Central memory CD8-positive, alpha-beta T cell (primary cell): ENCODE data around the gene TYRP1.

Source experiments
- ATAC-seq: fragments of 150-1000 bp; cut with Tn5 transposase; replicated peaks from 2 replicates; pipeline ENCODE4 v1.10.0; 2022; ENCODE audit warnings: mild to moderate bottlenecking, moderate FRiP score, moderate number of reproducible peaks; ENCODE audit not compliant: poor library complexity, severe bottlenecking; ENCODE audit errors: extremely low read depth
- DNase-seq, 2 donors: peaks; one replicate each; pipeline ENCODE4 v3.0.0; 2021; ENCODE audit warnings: low spot score in 2 of 2
- H3K27ac Mint-ChIP-seq: one replicate; pipeline ENCODE4 v1.8.0; 2022; ENCODE audit warnings: low read depth, mild to moderate bottlenecking, moderate library complexity, mixed read lengths
- H3K27me3 Mint-ChIP-seq: one replicate; pipeline ENCODE4 v1.8.0; 2022; ENCODE audit warnings: mixed read lengths
- H3K36me3 Mint-ChIP-seq: one replicate; pipeline ENCODE4 v1.8.0; 2022; ENCODE audit warnings: mild to moderate bottlenecking, moderate library complexity, mixed read lengths; ENCODE audit not compliant: insufficient read depth
- H3K4me1 Mint-ChIP-seq: one replicate; pipeline ENCODE4 v1.8.0; 2022; ENCODE audit warnings: mixed read lengths
- H3K4me3 Mint-ChIP-seq: one replicate; pipeline ENCODE4 v1.8.0; 2022; ENCODE audit warnings: mild to moderate bottlenecking, moderate library complexity, mixed read lengths
- H3K9me3 Mint-ChIP-seq: one replicate; pipeline ENCODE4 v1.8.0; 2022; ENCODE audit warnings: mixed read lengths

TYRP1 gene

GRCh38 chr9:12720551-12720950 is 27.4 kb downstream of the TYRP1 start:
- no peak for DNase-seq
- Mint-ChIP-seq H3K36me3 (no peaks in the 10 kb centered on the region), H3K27me3 (no peaks in the 10 kb centered on the region), H3K27ac (no peak overlapping the region), H3K4me3 (no peak overlapping the region), H3K9me3 (peaks cover 34% of the 10 kb centered on the region), H3K4me1 (no peaks in the 10 kb centered on the region)
- no peak for ATAC-seq

GRCh38 chr9:12722131-12722530 is 28.9 kb downstream of the TYRP1 start:
- Mint-ChIP-seq H3K27ac (no peak overlapping the region), H3K4me3 (no peak overlapping the region), H3K9me3 (peaks cover 34% of the 10 kb centered on the region), H3K27me3 (no peaks in the 10 kb centered on the region), H3K4me1 (no peaks in the 10 kb centered on the region), H3K36me3 (no peaks in the 10 kb centered on the region)
- DNase-seq (no peak), ATAC-seq (no peak)

GRCh38 chr9:12723409-12724028 is 30.3 kb downstream of the TYRP1 start:
- H3K27me3 Mint-ChIP-seq = no peaks in the 10 kb centered on the region
- H3K36me3 Mint-ChIP-seq = no peaks in the 10 kb centered on the region
- ATAC-seq (no peak), DNase-seq (no peak)
- no peak overlapping the region for H3K4me3 Mint-ChIP-seq
- H3K4me1 Mint-ChIP-seq = no peaks in the 10 kb centered on the region
- no peak overlapping the region for H3K27ac Mint-ChIP-seq
- peaks cover 34% of the 10 kb centered on the region for H3K9me3 Mint-ChIP-seq

GRCh38 chr9:12726795-12727194 is 33.6 kb downstream of the TYRP1 start:
- no peaks in the 10 kb centered on the region for H3K36me3 Mint-ChIP-seq
- peaks cover 24% of the 10 kb centered on the region for H3K9me3 Mint-ChIP-seq
- H3K4me1 Mint-ChIP-seq = no peaks in the 10 kb centered on the region
- no peak overlapping the region for H3K27ac Mint-ChIP-seq
- ATAC-seq (no peak), DNase-seq (no peak)
- H3K27me3 Mint-ChIP-seq = no peaks in the 10 kb centered on the region
- no peak overlapping the region for H3K4me3 Mint-ChIP-seq

GRCh38 chr9:12730198-12730597 is 37.0 kb downstream of the TYRP1 start:
- no peak for ATAC-seq
- no peaks in the 10 kb centered on the region for H3K27me3 Mint-ChIP-seq

GRCh38 chr9:12730927-12731326 is 37.7 kb downstream of the TYRP1 start:
- Mint-ChIP-seq H3K4me3 (no peak overlapping the region), H3K27me3 (no peaks in the 10 kb centered on the region), H3K27ac (no peak overlapping the region), H3K4me1 (no peaks in the 10 kb centered on the region), H3K9me3 (peaks cover 18% of the 10 kb centered on the region), H3K36me3 (no peaks in the 10 kb centered on the region)
- no peak for DNase-seq
- no peak for ATAC-seq

More at GRCh38 chr9:12730198-12730597, 37.0 kb downstream of the TYRP1 start:
- Mint-ChIP-seq H3K36me3 (no peaks in the 10 kb centered on the region), H3K4me3 (no peak overlapping the region), H3K27ac (no peak overlapping the region), H3K4me1 (no peaks in the 10 kb centered on the region), H3K9me3 (peaks cover 18% of the 10 kb centered on the region)
- DNase-seq = no peak

GRCh38 chr9:12732971-12733370 is 39.8 kb downstream of the TYRP1 start:
- Mint-ChIP-seq H3K4me3 (no peak overlapping the region), H3K27me3 (no peaks in the 10 kb centered on the region), H3K27ac (no peak overlapping the region), H3K4me1 (no peaks in the 10 kb centered on the region), H3K36me3 (no peaks in the 10 kb centered on the region), H3K9me3 (peaks cover 18% of the 10 kb centered on the region)
- no peak for DNase-seq
- no peak for ATAC-seq

- no peak for ATAC-seq
- H3K4me1 Mint-ChIP-seq = no peaks in the 10 kb centered on the region
- no peaks in the 10 kb centered on the region for H3K27me3 Mint-ChIP-seq
- no peak overlapping the region for H3K27ac Mint-ChIP-seq
- DNase-seq = no peak
- H3K4me3 Mint-ChIP-seq = no peak overlapping the region
- no peaks in the 10 kb centered on the region for H3K36me3 Mint-ChIP-seq
- H3K9me3 Mint-ChIP-seq = peaks cover 20% of the 10 kb centered on the region
Measured at GRCh38 chr9:12735665-12736064, 42.5 kb downstream of the TYRP1 start.

- no peak overlapping the region for H3K27ac Mint-ChIP-seq
- no peak for ATAC-seq
- H3K9me3 Mint-ChIP-seq = peaks cover 24% of the 10 kb centered on the region
- no peak overlapping the region for H3K4me3 Mint-ChIP-seq
- no peaks in the 10 kb centered on the region for H3K27me3 Mint-ChIP-seq
- H3K4me1 Mint-ChIP-seq = no peaks in the 10 kb centered on the region
- no peaks in the 10 kb centered on the region for H3K36me3 Mint-ChIP-seq
- no peak for DNase-seq
Measured at GRCh38 chr9:12737871-12738270, 44.7 kb downstream of the TYRP1 start.

GRCh38 chr9:12739014-12739652 is 45.9 kb downstream of the TYRP1 start:
- DNase-seq = no peak
- no peak overlapping the region for H3K4me3 Mint-ChIP-seq
- ATAC-seq = no peak
- peaks cover 23% of the 10 kb centered on the region for H3K9me3 Mint-ChIP-seq
- H3K36me3 Mint-ChIP-seq = no peaks in the 10 kb centered on the region
- no peak overlapping the region for H3K27ac Mint-ChIP-seq
- H3K27me3 Mint-ChIP-seq = no peaks in the 10 kb centered on the region
- no peaks in the 10 kb centered on the region for H3K4me1 Mint-ChIP-seq

- no peak for ATAC-seq
- no peaks in the 10 kb centered on the region for H3K36me3 Mint-ChIP-seq
- H3K4me1 Mint-ChIP-seq = no peaks in the 10 kb centered on the region
- H3K4me3 Mint-ChIP-seq = no peak overlapping the region
- H3K27ac Mint-ChIP-seq = no peak overlapping the region
- peaks cover 29% of the 10 kb centered on the region for H3K9me3 Mint-ChIP-seq
- DNase-seq = no peak
- H3K27me3 Mint-ChIP-seq = no peaks in the 10 kb centered on the region
Measured at GRCh38 chr9:12740845-12741244, 47.7 kb downstream of the TYRP1 start.

GRCh38 chr9:12748016-12748415 is 54.8 kb downstream of the TYRP1 start:
- no peak for ATAC-seq
- DNase-seq = no peak
- H3K27ac Mint-ChIP-seq = no peak overlapping the region
- no peaks in the 10 kb centered on the region for H3K36me3 Mint-ChIP-seq
- H3K4me1 Mint-ChIP-seq = no peaks in the 10 kb centered on the region
- H3K27me3 Mint-ChIP-seq = no peaks in the 10 kb centered on the region
- H3K4me3 Mint-ChIP-seq = no peak overlapping the region
- H3K9me3 Mint-ChIP-seq = peaks cover 34% of the 10 kb centered on the region

GRCh38 chr9:12748954-12749353 is 55.8 kb downstream of the TYRP1 start:
- Mint-ChIP-seq H3K36me3 (no peaks in the 10 kb centered on the region), H3K4me3 (no peak overlapping the region), H3K4me1 (no peaks in the 10 kb centered on the region), H3K27ac (no peak overlapping the region), H3K9me3 (peaks cover 30% of the 10 kb centered on the region), H3K27me3 (no peaks in the 10 kb centered on the region)
- ATAC-seq = no peak
- DNase-seq = no peak
